NCI-H128 (cell line): ENCODE data around the gene CAMKK2.
"Not testable (repeated sequence)": the region's sequence is repeated elsewhere in the genome, so short reads cannot be mapped to it uniquely, and the experiment has no call there.

Source experiments
- DNase-seq: peaks from one replicate; lab custom pipeline; 2025; ENCODE audit not compliant: unreplicated experiment; lab: John Stamatoyannopoulos, UW

CAMKK2 gene

DNA sequence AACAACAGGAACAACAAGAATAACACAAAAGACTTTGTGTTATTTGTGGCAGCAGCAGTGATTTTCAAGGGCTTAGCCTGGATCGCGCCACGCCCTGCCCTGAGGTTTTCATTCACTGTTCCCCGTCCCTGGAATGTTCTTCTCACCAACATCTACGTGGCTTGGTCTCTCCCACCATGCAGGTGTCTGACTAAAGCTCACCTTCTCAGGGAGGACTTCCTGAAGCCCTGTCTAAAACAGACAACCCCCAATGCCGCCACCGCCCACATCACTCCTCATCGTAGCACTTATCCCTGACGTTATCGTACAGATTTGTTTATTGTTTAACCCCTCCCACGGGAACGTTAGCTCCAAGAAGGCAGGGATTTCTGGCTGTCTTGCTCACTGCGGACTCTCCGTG, 46.1 kb downstream of the CAMKK2 start:
- DNase-seq: no peak

DNA sequence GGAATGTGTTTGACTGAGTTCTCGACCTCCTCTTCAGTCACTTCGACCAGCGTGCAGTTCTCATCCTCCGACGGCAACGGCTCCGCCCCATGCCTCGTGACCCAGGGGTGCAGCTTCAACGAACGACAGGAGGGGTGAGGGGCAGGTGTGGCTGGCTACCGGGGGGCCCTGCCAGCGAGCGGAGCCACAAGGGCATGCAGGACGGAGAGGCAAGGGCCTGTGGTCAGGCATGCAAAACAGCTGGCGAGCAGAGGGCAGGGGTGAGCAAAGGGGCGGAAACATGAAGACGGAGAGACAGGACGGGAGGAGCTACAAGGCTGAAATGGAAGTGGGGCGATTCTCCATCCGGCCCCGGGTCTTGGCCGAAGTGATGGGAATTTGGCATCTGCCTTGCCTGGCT, 47.9 kb downstream of the CAMKK2 start:
- DNase-seq: no peak

DNA sequence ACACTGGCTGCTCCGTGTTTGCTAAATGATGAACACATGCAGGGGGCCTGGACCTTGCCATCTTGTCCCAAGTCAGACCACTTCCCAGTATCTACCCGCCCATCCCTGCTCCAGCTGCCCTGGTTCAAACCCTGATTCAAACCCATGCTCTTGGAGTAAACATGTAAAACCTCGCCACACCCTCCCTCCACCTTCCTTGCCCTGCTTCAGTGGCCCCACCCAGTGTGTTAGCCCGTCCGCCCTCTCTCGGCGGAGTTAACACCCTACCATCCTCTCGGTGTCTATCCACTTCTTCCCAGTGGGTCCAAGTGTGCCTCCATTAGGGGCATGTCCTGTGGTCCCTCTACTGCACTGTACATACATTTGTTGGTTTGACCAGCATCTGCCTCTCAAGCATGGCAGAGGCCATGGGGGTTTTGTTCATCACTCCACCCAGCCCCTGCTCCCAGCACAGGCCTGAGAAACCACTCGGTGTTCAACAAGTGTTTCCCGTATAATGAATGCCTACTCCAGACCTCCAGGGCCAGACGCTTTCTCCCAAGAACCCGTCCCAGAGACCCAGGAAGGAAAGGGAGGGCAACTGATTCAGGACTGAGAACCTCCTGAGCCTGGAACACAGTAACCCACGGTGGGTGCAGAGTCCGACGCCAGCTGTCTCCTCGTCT, 49.5 kb downstream of the CAMKK2 start:
- no peak for DNase-seq

DNA sequence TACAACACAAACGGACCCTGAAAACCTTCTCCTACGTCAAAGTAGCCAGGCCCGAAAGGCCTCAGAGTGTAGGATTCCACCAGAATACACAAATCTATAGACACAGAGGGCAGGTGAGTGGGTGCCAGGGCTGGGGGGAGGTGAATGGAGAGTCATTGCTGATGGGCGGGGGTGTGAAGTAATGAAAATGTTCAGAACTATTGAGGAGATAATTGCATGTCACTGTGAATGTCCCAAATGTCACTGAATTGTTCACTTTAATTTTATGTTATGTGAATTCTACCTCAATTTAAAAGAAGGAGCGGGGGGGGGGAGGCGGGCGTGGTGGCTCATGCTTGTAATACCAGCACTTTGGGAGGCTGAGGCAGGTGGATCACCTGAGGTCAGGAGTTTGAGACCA, 50.6 kb downstream of the CAMKK2 start:
- no peak for DNase-seq

DNA sequence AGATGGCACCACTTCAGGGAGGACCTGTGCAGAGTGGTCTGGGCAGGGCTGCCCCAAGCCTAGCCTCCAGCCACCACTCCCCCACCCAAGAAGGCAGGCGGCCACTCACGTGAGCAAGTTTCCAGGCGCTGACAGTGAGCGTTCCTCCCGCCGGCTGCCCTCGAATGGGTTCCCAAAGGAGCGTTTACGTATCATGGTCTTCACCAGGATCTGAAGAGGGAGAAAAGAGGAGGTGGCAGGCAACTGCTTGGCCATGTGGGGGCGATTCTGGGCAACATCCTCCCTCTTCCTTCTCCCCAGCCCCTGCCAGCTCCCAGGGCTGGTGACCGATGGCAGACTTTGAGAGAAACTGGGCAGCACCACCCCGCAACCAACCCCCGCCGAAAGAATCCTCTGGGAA, 51.5 kb downstream of the CAMKK2 start:
- no peak for DNase-seq

DNA sequence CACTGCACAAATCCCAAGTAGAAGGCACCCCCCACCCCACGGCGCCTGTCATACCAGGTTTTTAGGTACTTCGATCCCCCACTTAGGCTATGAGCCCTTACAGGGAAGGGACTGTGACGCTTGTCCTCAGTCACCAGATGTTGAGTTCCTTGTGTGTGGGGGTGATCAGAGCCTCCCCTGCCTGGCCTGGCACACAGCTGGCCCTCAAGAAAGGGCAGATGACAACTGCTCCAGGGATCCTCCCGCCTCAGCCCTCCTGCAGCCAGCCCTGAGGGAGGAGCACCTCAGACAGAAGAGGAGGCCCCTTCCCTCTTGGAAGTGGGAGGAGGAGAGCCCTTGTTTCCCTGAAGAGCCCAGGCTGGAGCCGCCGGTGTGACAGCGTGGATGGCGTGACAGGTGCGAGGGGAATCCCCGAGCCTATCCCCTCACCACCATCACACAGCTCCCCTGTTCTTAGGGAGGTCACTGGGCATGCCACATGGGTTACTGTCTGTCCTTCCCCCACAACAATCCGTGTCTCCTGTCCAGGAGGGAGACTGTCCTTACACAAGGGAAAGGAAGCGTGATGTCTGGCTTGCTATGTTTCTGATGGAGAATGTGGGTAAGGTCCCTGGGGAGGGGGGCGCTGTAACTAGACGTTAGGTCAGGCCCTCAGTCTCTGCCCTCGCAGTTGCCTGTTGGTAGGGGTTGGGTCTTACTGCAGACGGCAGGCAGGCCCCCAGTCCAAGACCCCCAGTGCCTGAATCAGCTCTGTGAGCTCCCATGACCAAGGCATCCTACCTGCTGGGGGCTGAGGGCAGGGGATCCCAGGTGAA, 55.1 kb downstream of the CAMKK2 start:
- DNase-seq: no peak

DNA sequence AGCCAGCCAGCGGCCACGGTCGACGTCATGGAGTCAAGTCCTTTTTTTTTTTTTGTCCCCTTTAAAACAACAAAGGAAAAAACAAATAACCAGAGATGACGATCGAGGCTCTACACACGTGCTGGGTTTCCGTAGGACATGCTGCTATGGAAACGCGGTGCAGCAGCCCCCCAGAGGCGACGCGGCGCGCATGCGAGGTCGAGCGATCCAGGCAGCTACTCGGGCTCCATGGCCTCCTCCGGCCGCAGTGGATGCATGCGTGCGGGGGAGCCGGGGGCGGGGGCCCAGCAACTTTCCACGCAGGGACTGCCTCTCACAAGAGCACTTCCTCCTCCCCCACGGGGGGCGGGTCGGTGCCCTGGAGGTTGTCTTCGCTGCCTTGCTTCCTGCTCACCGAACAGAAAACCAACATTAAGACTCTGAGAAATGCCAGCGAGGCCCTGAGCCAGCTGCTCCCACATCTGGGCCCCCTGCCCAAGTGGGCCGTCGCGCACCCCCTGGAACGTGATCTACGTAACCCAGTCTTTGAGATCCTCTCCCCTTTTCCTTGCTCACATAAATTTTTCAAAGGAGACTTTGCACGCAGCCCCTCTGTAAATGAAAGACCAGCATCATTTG, 55.9 kb downstream of the CAMKK2 start:
- DNase-seq: no peak

DNA sequence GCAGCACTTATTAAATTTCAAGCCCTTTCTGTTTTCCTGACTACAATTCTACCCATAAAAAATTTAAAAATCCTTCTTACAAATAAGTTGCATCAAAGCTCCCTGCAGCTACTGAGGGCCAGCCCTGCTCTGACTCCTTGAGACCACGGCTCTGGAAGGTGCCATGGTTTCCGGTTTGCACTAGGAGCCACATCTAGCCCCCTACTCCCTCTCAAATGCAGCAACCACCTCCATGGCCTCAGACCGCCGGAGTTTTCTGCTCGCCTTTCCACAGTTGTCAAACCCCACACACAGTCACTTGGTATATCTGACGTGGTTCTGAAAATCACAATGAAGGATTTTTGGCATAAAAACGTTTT, 56.5 kb downstream of the CAMKK2 start:
- DNase-seq: no peak

DNA sequence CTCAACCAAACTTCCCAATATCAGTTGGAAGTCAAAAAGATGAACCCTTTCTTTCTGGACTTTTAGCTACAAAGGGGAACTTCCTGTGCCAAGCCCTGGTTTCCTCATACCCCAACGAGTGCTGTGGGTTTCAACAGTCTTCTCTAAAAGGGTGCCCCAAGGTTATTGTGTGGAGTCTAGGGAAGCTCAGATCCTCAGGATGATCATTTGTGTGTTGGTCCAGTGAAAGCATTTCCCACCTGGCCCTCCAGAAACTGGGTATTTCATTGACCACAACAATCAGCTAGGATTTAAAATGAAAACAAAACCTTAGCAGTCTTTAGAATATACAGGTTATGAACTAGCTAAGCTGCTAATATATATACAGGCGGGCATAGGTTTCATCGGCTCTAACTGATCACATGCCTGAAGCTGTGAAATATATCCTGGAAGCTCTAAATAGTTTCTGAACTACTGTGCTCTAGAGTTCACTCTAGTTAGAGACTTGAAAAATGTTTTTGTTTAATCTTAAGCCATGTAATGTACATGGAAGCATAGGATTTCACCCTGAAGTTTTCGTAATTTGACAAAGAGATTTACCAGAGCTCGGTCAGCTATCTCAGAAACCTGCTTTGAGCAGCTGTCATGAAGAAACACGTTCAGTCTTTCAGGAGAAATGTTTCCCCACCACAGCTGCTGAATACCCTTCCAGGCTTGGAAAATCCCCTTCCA, 57.0 kb downstream of the CAMKK2 start:
- DNase-seq: no peak

DNA sequence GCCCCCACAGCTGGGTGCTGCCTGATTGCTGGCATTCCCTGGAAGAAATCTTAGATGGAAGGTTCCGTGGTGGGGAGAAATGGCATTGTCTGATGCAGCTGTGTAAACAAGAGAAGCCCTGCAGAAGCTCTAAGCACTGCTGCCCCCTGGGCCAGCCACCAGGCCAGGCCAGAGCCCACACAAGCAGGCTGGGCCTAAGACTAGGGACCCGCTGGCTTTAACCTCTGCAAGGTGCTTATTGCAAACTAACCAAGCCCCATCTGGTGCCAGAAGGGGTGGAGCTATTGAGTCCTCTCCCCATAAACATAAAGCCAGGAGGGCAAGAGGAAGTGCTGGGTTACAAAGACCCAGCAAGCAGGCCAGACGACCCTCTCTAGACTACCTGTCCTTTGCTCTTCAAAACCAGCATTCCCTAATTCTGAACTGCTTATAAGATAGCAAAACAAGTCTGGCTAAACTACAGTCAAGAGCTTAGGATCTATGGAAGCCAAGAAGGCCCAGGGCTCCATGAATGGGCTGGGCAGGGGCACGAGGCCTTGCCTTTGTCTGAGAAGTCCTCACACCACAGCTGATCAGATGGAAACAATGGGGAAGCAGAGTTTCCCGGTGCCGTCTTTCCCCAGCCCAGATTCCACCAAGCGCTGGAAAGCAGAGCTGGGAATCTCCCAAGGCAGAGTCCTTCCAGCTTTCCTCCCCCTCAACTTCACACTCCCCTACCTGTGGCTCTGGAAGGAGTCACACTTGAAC, 57.7 kb downstream of the CAMKK2 start:
- DNase-seq: peak; percentile 34

DNA sequence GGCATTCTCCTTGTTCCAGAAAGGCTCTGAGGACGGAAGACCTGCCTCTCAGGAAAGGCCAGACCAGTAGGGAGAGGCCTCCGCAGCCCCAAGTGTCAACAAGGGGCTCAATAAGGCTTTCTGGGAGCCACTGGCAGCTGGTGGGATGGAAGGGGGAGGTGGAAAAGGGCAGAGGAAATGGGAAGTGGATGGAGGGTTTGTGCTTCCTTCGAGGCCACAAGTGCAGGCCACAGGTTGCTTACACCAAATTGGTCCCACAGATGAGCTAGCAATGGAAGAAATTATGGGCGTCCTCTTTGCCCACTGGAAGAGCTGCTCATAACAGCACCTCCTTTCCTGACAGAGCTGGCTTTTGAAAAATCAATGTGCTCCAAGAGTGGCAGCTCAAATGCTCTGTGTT, 58.4 kb downstream of the CAMKK2 start:
- no peak for DNase-seq

DNA sequence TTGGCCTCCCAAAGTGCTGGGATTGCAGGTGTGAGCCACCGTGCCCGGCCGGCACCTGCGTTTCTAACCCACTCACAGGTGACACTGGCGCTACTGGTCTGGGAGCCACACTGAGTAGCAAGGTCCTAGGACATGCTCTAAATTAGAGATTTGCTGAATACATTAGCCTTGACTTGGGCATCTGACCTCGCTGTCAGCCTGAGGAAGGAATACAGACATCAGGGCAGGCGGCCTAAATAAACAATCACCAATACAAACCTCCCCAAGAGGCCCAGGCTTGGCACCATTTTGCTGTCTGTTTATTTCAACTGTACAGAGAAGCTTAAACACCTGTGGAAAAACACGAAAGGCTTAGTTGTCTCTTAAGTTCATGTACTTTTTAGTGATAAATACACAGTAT, 59.1 kb downstream of the CAMKK2 start:
- no peak for DNase-seq

DNA sequence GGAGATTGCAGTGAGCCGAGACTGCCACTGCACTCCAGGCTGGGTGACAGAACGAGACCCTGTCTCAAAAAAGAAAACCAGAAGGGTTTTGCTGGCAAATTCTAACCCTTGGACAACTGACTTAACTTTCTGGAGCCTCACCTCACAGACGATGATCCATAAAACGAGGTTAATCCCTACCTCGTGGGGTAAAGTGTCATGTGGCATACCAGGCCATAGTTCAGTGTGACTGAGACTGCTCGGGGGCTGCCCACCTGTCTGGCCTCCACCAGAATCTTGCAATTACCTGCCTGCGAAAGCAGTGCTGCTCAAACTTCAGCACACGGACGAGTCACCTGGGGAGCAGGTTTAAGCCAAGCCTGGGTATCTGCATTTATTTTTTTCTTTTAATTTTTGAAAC, 59.7 kb downstream of the CAMKK2 start:
- no peak for DNase-seq

DNA sequence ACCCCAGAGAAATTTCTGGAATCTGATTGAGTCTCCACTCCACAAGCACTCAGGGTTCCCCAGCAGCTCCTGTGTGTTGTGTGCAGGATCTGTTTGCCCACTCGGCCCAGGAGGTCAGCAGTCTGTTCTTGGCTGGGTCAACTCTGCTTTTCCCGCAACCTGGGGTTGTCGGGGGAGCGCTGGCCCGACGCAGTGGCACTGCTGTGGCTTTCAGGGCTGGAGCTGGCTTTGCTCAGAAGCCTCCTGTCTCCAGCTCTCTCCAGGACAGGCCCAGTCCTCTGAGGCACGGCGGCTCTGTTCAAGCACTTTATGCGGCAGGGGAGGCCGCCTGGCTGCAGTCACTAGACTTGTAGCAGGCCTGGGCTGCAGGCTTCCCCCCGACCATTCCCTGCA, 62.9 kb downstream of the CAMKK2 start:
- DNase-seq: no peak

DNA sequence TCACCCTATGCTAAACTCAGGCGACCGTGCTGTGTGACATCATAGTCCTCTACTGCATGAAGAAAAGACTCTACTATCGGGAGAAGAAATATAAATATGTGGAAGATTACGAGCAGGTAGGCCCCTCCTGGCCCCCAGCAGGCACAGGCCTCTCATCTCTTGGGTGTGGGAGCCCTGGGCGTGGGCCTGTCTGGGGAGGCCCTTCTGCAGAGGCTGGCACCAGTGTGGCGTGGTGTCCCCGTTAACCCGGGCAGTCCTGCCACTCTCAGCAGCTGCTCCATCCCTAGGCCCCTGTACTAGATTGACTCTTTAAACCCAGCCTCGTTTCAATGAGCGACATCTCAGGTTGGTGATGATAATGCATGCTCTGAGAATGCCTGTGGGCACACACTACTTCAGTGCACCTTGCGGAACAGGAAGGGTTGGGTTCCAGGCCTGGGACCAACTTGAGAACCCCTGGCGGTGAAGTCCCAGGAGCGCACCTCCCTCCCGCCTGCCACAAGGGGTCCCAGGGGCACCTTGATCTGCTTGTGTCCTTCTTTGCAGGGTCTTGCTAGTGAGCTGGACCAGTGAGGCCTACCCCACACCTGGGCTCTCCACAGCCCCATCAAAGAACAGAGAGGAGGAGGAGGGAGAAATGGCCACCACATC, 63.4 kb downstream of the CAMKK2 start:
- DNase-seq: no peak

DNA sequence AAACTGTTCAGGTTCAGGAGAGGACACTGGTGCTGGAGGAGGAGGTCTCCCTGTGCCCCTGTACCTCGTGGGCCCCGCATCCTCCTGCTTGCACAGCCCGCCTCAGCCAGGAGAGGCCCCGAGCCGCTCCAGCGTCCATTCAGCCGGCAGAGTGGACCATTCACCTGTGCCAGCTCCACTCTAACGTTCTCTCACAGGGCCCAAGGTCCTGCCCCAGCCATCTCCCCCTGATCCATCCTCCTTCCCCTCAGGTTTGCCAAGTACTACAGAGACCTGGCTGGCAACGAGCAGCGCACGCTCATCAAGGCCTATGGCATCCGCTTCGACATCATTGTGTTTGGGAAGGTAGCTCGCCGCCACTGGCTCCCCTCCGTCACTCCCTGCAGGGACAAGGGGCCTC, 64.3 kb downstream of the CAMKK2 start:
- DNase-seq: no peak

DNA sequence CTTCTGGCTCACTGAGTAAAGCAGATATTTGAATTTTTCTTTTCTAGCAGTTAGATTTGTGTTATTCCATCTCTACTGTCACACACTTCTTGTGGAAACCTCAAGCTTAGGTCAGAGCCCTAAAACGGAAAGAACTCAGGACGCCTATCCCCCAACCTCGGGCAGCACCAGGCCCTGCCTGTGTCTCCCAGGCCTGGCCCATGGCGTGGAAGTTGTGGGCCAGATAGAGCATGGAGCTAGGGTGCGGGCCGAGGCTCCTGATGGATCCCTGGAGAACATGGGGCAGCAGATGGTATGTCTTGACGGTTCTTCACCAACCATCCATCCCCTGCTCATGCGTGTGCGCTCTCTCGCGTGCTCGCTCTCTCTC, 66.0 kb downstream of the CAMKK2 start:
- no peak for DNase-seq

DNA sequence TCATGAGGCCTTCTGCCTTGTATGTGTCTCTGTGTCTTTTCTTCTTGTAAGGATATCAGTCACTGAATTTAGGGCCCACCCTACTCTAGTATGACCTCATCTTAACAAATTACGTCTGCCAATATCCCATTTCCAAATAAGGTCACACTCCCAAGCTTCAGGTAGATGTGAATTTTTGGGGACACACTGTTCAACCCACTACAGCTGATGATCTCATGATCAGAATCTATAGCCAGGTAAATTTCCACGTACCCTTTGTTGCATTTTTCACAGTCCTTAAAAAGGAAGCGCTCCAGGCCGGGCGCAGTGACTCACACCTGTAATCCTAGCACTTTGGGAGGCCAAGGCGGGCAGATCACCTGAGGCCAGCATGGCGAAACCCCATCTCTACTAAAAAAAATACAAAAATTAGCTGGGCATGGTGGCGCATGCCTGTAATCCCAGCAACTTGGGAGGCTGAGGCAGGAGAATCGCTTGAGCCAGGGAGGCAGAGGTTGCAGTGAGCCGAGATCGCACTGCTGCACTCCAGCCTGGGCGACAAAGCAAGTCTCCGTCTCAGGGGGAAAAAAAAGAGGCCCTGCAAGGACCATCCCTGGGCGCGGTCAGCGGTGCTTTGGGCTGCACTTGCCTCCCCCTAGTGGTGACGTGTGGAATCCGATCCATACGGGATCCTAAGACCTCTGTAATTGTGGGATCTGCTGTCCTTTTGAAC, 66.5 kb downstream of the CAMKK2 start:
- not testable (repeated sequence) for DNase-seq

DNA sequence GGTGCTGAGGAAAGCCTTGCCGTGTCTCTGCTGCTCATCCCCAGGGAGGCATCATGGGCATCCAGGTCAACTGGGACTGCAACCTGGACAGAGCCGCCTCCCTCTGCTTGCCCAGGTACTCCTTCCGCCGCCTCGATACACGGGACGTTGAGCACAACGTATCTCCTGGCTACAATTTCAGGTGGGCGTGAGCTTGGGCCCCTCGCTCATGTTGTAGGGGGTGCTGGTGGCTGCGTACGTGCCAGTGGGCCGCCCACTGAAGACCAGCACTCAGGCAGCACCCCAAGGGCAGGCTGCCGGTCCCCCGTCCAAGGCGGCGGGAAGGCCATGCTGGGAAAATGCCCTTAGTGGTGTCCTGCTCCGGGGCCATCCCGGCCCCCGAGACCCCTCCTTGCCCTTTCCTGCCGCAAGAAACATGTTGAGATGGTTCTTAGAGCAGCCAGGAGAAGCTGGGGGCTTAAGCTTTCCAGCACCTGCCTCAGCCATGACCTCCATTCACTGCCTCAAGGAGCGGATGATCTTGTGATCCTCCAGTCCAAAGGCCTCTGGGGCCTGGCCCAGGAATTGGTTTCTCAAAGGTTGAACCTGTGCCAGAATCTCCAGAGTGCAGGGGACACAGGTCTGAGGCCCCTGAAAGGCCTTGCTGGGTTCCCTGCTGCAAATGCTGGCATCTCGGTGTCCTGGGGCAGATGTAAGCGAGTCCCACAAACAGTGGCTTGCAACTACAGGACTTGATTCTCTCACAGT, 67.4 kb downstream of the CAMKK2 start:
- DNase-seq: no peak
